GM10248 (cell line): ENCODE results near the gene IL1RAPL1.
"Not testable (repeated sequence)": the region's sequence is repeated elsewhere in the genome, so short reads cannot be mapped to it uniquely, and the experiment has no call there.

Experiments
- CTCF ChIA-PET: fragments of 300-600 bp; sonication (Branson Sonifier 250); formaldehyde crosslinking; extraction: SDS; loops from one replicate; lab custom pipeline; 2021; ENCODE audit warnings: antibody characterized with exemption; lab: Yijun Ruan, JAX
- POLR2A ChIA-PET: fragments of 350-650 bp; sonication (Branson Sonifier 250); formaldehyde crosslinking; extraction: SDS; loops from one replicate; lab custom pipeline; 2020; ENCODE audit warnings: antibody characterized with exemption; lab: Yijun Ruan, JAX
- DNase-seq: peaks from one replicate; pipeline ENCODE4 v3.0.0; 2012; ENCODE audit errors: extremely low spot score
- CTCF ChIP-seq: IDR thresholded peaks from 2 replicates; pipeline ENCODE4 v1.5.1; 2012; ENCODE audit warnings: mild to moderate bottlenecking, low read depth; ENCODE audit errors: extremely low read depth, missing control alignments, control extremely low read depth

Gene IL1RAPL1

GRCh38 chrX:29359276-29359675 lies 772.0 kb downstream of the IL1RAPL1 start:
- CTCF ChIA-PET = no interaction called here
- TF ChIP-seq CTCF = no peak
- DNase-seq = no peak
- POLR2A ChIA-PET = no interaction called here

GRCh38 chrX:29374765-29375164 lies 787.5 kb downstream of the IL1RAPL1 start:
- DNase-seq, POLR2A ChIA-PET, CTCF ChIA-PET: not testable (repeated sequence)

GRCh38 chrX:29376584-29376983 lies 789.3 kb downstream of the IL1RAPL1 start:
- TF ChIP-seq CTCF = no peak
- DNase-seq = no peak
- ChIA-PET POLR2A (no interaction called here), CTCF (no interaction called here)

- CTCF ChIA-PET = no interaction called here
- DNase-seq = no peak
- TF ChIP-seq CTCF = no peak
- POLR2A ChIA-PET = no interaction called here
These were observed 795.6 kb downstream of the IL1RAPL1 start for GRCh38 chrX:29382811-29383210.

- TF ChIP-seq CTCF = no peak
- POLR2A ChIA-PET = no interaction called here
- no peak for DNase-seq
- CTCF ChIA-PET = interaction anchor here (0.6 kb wide), 1 partner anchor 8 kb away, joined by 3 read pairs; no protein-coding TSS in a partner anchor
These were observed 801.3 kb downstream of the IL1RAPL1 start for GRCh38 chrX:29388509-29388908.

- CTCF ChIA-PET = interaction anchor here (1.0 kb wide), 1 partner anchor 15 kb away, joined by 3 read pairs; no protein-coding TSS in a partner anchor
- POLR2A ChIA-PET = no interaction called here
- no peak for TF ChIP-seq CTCF
- no peak for DNase-seq
These were observed 810.3 kb downstream of the IL1RAPL1 start for GRCh38 chrX:29397506-29397905.

- no peak for DNase-seq
- ChIA-PET CTCF (no interaction called here), POLR2A (no interaction called here)
- TF ChIP-seq CTCF = no peak
These were observed 820.1 kb downstream of the IL1RAPL1 start for GRCh38 chrX:29407357-29407756.
